Measurements from ENCODE around the gene FGFR3. TPM values are rescaled to one million over a fixed set of nuclear protein-coding genes. Genes with fewer than 3 reads are reported as not detected.
A peak's percentile ranks its signal among the peaks of the same experiment; 100 is the strongest.

The FGFR3 gene
- total and polyA plus RNA-seq, 2 of the 8 experiments (the other 6 are each of a cell fraction or from before 2014, with no cell fraction given) = 9.0 to 19.5 TPM

DNA sequence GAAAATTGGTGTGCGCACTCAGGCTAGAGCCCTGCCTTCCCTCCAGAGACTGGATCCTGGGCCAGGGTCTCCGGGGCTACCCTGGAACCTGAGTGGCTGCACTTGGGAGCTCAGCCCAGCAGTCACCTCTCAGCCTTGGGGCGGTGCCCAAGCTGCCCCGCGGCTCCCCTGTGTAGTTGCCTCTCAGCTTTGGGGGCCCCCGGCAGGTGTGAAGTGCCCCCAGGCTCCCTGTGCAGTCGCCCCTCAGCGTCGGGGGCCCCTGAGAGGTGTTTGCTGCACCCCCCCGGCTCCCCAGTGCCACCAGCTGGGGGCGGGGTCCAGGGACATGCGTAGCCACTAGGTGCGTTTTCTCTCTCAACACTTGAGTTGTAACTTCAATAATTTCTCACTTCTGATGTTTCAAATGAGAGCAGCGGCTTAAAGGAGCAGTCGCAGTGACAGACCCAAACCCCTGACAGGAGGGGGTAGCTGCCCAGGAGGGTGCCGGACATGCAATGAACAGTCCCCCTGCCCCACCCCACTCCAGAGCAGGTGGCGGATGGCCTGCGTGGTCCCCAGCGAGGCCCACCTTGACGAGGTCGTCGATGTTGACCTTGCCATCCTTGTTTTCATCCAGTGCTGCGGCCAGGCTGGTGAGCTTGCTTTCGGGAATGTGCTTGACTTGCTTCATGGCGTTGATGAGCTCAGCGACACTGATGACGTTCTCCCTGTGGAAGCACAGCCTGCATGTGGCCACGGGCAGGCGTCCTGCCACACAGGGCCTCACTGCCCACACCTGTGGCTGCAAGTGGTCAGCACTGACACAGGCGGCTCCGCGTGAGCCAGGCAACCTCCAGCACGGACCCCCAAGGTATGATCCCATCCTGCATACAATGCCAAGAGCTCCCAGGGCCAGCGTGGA is 22.3 kb downstream of the FGFR3 start:
- FAIRE-seq (no peak), DNase-seq (ENCODE audit: low read depth in 1 of 2, low spot score in 2 of 2) (no peak)
- H3K79me1 ChIP-seq (ENCODE audit: low read depth, low read length) = no peaks in the 10 kb centered on the region
- H3K23ac ChIP-seq (ENCODE audit: insufficient read length) = no peak overlapping the region
- peaks cover 0 to 16% (median 10%) of the 10 kb centered on the region in 4 experiments; a peak in 7 of 8 replicates for H3K36me3 ChIP-seq (ENCODE audit: control insufficient read depth in 2 of 4, insufficient read depth in 4 of 4, low read length in 3 of 4)
- no peaks in the 10 kb centered on the region for H3K4me1 ChIP-seq (replicated peaks in 1 of 4; ENCODE audit: control insufficient read depth in 3 of 4, insufficient read depth in 4 of 4, low read length in 3 of 4)
- H4K5ac ChIP-seq (ENCODE audit: insufficient read length, low read depth, low read length) = no peak overlapping the region
- H3K56ac ChIP-seq (replicated peaks; ENCODE audit: insufficient read length, low read depth, low read length) = no peak overlapping the region
- H2AK5ac ChIP-seq (ENCODE audit: low read depth, low read length) = no peak overlapping the region
- CTCF ChIA-PET (ENCODE audit: partially characterized antibody) = interaction anchor here (0.6 to 71.2 kb wide), 19 partner anchors 9 to 122 kb away, joined by 3 to 2507 read pairs (median 3); no protein-coding TSS in a partner anchor
- no peak overlapping the region for H3K14ac ChIP-seq (ENCODE audit: insufficient read length)
- 93% methylated on average over 25 of the region's 34 CpGs; no CpG with 5 or more reads in 1 of the 2 experiments for WGBS, 2 experiments (ENCODE audit: extremely low coverage in 1 of 2, insufficient coverage in 1 of 2, insufficient read length in 1 of 2, insufficient replicate concordance in 2 of 2, low coverage in 1 of 2, low lambda C conversion rate in 2 of 2, missing lambda C conversion rate in 1 of 2)
- H4K91ac ChIP-seq (replicated peaks; ENCODE audit: insufficient read length, low read length) = no peak overlapping the region
- TF ChIP-seq BRCA1 (IDR thresholded peaks at IDR 0.05; ENCODE audit: low read depth, low read length) = no peak
- no peaks in the 10 kb centered on the region for H3K79me2 ChIP-seq (ENCODE audit: control insufficient read depth in 1 of 2, insufficient read depth in 2 of 2, low read length in 2 of 2)
- no peak overlapping the region for H3K18ac ChIP-seq (ENCODE audit: extremely low read depth, low read length)
- no peaks in the 10 kb centered on the region for H3K23me2 ChIP-seq (ENCODE audit: low read depth, low read length)
- H2BK5ac ChIP-seq (ENCODE audit: low read depth, low read length) = no peak overlapping the region
- no peak overlapping the region for H3K4me3 ChIP-seq (ENCODE audit: extremely low read depth in 1 of 4, insufficient read depth in 2 of 4, low read depth in 3 of 4, low read length in 4 of 4)
- no peak overlapping the region for H3K9ac ChIP-seq (replicated peaks in 1 of 4; ENCODE audit: extremely low read depth in 1 of 4, low read depth in 3 of 4, low read length in 3 of 4)
- POLR2A ChIA-PET (ENCODE audit: partially characterized antibody) = interaction anchor here (0.9 to 1.8 kb wide), 2 partner anchors 21 to 67 kb away, joined by 3 to 4 read pairs; no protein-coding TSS in a partner anchor
- no peak overlapping the region for H3K27ac ChIP-seq (ENCODE audit: low read depth, low read length)
- H3K4me2 ChIP-seq (ENCODE audit: insufficient read depth in 1 of 2, low read depth in 2 of 2, low read length in 2 of 2) = no peak overlapping the region
- H4K8ac ChIP-seq (ENCODE audit: extremely low read depth, insufficient read depth, low read length) = peak overlapping the region; percentile 35; the same call in 1 of the 2 replicates
- H3K9me3 ChIP-seq (ENCODE audit: insufficient read depth in 2 of 2, low read depth in 1 of 2, low read length in 1 of 2) = no peaks in the 10 kb centered on the region
- H2AFZ ChIP-seq (ENCODE audit: low read length) = no peak overlapping the region
- no peaks in the 10 kb centered on the region for H3K27me3 ChIP-seq (replicated peaks in 1 of 4; ENCODE audit: control insufficient read depth in 3 of 4, extremely low read depth in 1 of 4, insufficient read depth in 3 of 4, low read length in 3 of 4)
- H3K4ac ChIP-seq (replicated peaks; ENCODE audit: insufficient read length, low read depth, low read length) = no peak overlapping the region
- no peak overlapping the region for H2BK12ac ChIP-seq (ENCODE audit: low read depth, low read length)
- H2BK15ac ChIP-seq (ENCODE audit: low read length) = no peak overlapping the region
- no peak overlapping the region for H2BK20ac ChIP-seq (ENCODE audit: low read length)
- H4K20me1 ChIP-seq (replicated peaks in 1 of 2; ENCODE audit: control insufficient read depth in 1 of 2, insufficient read depth in 2 of 2, low read length in 2 of 2) = peaks cover 0 to 13% of the 10 kb centered on the region in 2 experiments
- H2BK120ac ChIP-seq (replicated peaks; ENCODE audit: low read depth, low read length) = no peak overlapping the region

Measured in H1 (cell line).